GM19397 (cell line): ENCODE results near the gene DCAF6.

ENCODE experiments used
- ATAC-seq: cut with Tn5 transposase; IDR thresholded peaks from one replicate; pipeline ENCODE4 v1.9.1; 2021; ENCODE audit warnings: mild to moderate bottlenecking, moderate library complexity; ENCODE audit not compliant: unreplicated experiment

Gene DCAF6

GRCh38 chr1:168083456-168084325 lies 147.2 kb downstream of the DCAF6 start:
- no peak for ATAC-seq

- ATAC-seq = no peak
Measured at GRCh38 chr1:168084396-168085231, 148.1 kb downstream of the DCAF6 start.

GRCh38 chr1:168085401-168085872 lies 149.0 kb downstream of the DCAF6 start:
- no peak for ATAC-seq

- no peak for ATAC-seq
Measured at GRCh38 chr1:168086438-168086837, 150.0 kb downstream of the DCAF6 start.

- no peak for ATAC-seq
Measured at GRCh38 chr1:168087696-168088095, 151.2 kb downstream of the DCAF6 start.

- ATAC-seq = no peak
Measured at GRCh38 chr1:168088511-168089325, 152.2 kb downstream of the DCAF6 start.

GRCh38 chr1:168089326-168089978 lies 153.0 kb downstream of the DCAF6 start:
- no peak for ATAC-seq

GRCh38 chr1:168089979-168090337 lies 153.5 kb downstream of the DCAF6 start:
- no peak for ATAC-seq

GRCh38 chr1:168090395-168090794 lies 153.9 kb downstream of the DCAF6 start:
- no peak for ATAC-seq

GRCh38 chr1:168091063-168091462 lies 154.6 kb downstream of the DCAF6 start:
- ATAC-seq = no peak

GRCh38 chr1:168091720-168092550 lies 155.5 kb downstream of the DCAF6 start:
- ATAC-seq = no peak

GRCh38 chr1:168092566-168093355 lies 156.3 kb downstream of the DCAF6 start:
- no peak for ATAC-seq

- no peak for ATAC-seq
Measured at GRCh38 chr1:168093616-168094015, 157.1 kb downstream of the DCAF6 start.

- no peak for ATAC-seq
Measured at GRCh38 chr1:168095476-168095875, 159.0 kb downstream of the DCAF6 start.

- no peak for ATAC-seq
Measured at GRCh38 chr1:168096296-168097165, 160.0 kb downstream of the DCAF6 start.

- no peak for ATAC-seq
Measured at GRCh38 chr1:168097921-168098528, 161.5 kb downstream of the DCAF6 start.

GRCh38 chr1:168098534-168099320 lies 162.2 kb downstream of the DCAF6 start:
- no peak for ATAC-seq
